ENCODE results near the gene BCL3. TPM values are rescaled to one million over a fixed set of nuclear protein-coding genes. Genes with fewer than 3 reads are reported as not detected.

BCL3 gene
- total and polyA plus RNA-seq, 10 of the 15 experiments (the other 5 are each of a cell fraction or from before 2014, with no cell fraction given): 0.55 to 22.7 (median 3.6) TPM

DNA sequence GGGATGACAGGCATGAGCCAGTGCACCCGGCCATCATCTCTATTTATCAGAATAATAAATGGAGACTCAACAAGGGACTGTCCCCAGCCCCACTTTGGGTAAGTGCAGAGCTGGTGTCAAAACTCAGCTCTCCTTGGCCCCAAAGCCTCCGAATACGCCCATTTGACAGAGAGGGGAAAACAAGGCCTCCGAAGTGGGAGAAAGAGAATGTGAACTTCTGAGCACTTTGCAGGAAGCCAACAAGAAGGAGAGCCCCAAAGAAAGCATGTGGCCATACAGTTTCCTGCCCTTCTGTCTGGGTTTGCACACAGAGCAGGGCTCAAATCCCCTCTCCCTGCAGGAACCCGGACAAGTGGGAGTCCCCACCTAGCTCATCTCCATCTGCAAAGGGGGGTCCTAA lies 48.0 kb upstream of the BCL3 start:
- ChIA-PET CTCF (no interaction called here), POLR2A (no interaction called here), RAD21 (ENCODE audit: unreplicated experiment) (no interaction called here), SMC1A (ENCODE audit: uncharacterized antibody, unreplicated experiment) (no interaction called here)
- no peak for ATAC-seq
- H2AFZ ChIP-seq (ENCODE audit: control insufficient read depth, low read depth, low read length): no peak overlapping the region
- no peak overlapping the region for H3K27ac ChIP-seq (ENCODE audit: control insufficient read depth, insufficient read depth)
- no peaks in the 10 kb centered on the region; the same call in 1 of the 2 replicates for H3K4me1 ChIP-seq (ENCODE audit: control insufficient read depth, insufficient read depth, low read length)
- H3K4me3 ChIP-seq: no peak overlapping the region
- in situ Hi-C loops (cut with MboI): no loop called here
- no TSS peak for BruUV-seq (replicated peaks)
- intact Hi-C loops (cut with micrococcal nuclease; ENCODE audit: unreplicated experiment): no loop called here
- H3K9me3 ChIP-seq (replicated peaks; ENCODE audit: control insufficient read depth, insufficient read depth, low read length): no peaks in the 10 kb centered on the region
- H3K36me3 ChIP-seq (ENCODE audit: control insufficient read depth in 2 of 2, insufficient read depth in 2 of 2, low read length in 1 of 2): no peaks in the 10 kb centered on the region
- no peaks in the 10 kb centered on the region for H4K20me1 ChIP-seq (ENCODE audit: control insufficient read depth, insufficient read depth)
- no peak for DNase-seq (ENCODE audit: low read depth, low spot score)
- no peak overlapping the region for H3K9ac ChIP-seq (ENCODE audit: control insufficient read depth, insufficient read depth, low read length)
- H3K79me2 ChIP-seq (ENCODE audit: control insufficient read depth, insufficient read depth, low read length): no peaks in the 10 kb centered on the region
- no peak overlapping the region for H3K4me2 ChIP-seq (ENCODE audit: control insufficient read depth, insufficient read depth)
- 29% methylated on average over 5 of the region's 5 CpGs for WGBS (ENCODE audit: insufficient coverage, insufficient replicate concordance, low lambda C conversion rate, missing lambda C conversion rate)
- FAIRE-seq: no peak
- no peaks in the 10 kb centered on the region; a peak in 1 of 4 replicates for H3K27me3 ChIP-seq (replicated peaks in 1 of 2; ENCODE audit: control insufficient read depth in 2 of 2, insufficient read depth in 2 of 2, low read length in 1 of 2)
- TF ChIP-seq, protein P1, sequence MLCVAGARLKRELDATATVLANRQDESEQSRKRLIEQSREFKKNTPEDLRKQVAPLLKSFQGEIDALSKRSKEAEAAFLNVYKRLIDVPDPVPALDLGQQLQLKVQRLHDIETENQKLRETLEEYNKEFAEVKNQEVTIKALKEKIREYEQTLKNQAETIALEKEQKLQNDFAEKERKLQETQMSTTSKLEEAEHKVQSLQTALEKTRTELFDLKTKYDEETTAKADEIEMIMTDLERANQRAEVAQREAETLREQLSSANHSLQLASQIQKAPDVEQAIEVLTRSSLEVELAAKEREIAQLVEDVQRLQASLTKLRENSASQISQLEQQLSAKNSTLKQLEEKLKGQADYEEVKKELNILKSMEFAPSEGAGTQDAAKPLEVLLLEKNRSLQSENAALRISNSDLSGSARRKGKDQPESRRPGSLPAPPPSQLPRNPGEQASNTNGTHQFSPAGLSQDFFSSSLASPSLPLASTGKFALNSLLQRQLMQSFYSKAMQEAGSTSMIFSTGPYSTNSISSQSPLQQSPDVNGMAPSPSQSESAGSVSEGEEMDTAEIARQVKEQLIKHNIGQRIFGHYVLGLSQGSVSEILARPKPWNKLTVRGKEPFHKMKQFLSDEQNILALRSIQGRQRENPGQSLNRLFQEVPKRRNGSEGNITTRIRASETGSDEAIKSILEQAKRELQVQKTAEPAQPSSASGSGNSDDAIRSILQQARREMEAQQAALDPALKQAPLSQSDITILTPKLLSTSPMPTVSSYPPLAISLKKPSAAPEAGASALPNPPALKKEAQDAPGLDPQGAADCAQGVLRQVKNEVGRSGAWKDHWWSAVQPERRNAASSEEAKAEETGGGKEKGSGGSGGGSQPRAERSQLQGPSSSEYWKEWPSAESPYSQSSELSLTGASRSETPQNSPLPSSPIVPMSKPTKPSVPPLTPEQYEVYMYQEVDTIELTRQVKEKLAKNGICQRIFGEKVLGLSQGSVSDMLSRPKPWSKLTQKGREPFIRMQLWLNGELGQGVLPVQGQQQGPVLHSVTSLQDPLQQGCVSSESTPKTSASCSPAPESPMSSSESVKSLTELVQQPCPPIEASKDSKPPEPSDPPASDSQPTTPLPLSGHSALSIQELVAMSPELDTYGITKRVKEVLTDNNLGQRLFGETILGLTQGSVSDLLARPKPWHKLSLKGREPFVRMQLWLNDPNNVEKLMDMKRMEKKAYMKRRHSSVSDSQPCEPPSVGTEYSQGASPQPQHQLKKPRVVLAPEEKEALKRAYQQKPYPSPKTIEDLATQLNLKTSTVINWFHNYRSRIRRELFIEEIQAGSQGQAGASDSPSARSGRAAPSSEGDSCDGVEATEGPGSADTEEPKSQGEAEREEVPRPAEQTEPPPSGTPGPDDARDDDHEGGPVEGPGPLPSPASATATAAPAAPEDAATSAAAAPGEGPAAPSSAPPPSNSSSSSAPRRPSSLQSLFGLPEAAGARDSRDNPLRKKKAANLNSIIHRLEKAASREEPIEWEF (IDR thresholded peaks at IDR 0.05; ENCODE audit: insufficient replicate concordance, low read depth, low read length): no peak
- TF ChIP-seq POLR2A (IDR thresholded peaks at IDR 0.05; ENCODE audit: low read depth, low read length): no peak
- TF ChIP-seq PAX8 (IDR thresholded peaks at IDR 0.05): no peak
- TF ChIP-seq POLR2AphosphoS2 (IDR thresholded peaks at IDR 0.05; ENCODE audit: low read depth, low read length): no peak
- TF ChIP-seq IKZF1 (conservative IDR thresholded peaks at IDR 0.05): no peak
- TF ChIP-seq STAT1 (conservative IDR thresholded peaks at IDR 0.05): no peak
- TF ChIP-seq HDAC2 (IDR thresholded peaks at IDR 0.05): no peak
- TF ChIP-seq NFYA (IDR thresholded peaks at IDR 0.05; ENCODE audit: borderline replicate concordance, low read depth, low read length): no peak
- no peak for TF ChIP-seq EGR1 (IDR thresholded peaks at IDR 0.05; ENCODE audit: borderline replicate concordance in 1 of 2, low read depth in 2 of 2, low read length in 2 of 2)
- no peak for TF ChIP-seq KDM1A (IDR thresholded peaks at IDR 0.05; ENCODE audit: borderline replicate concordance)
- no peak for TF ChIP-seq GABPA (IDR thresholded peaks at IDR 0.05; ENCODE audit: low read depth)
- no peak for TF ChIP-seq JUNB (IDR thresholded peaks at IDR 0.05)
- no peak for TF ChIP-seq LARP7 (IDR thresholded peaks at IDR 0.05)
- TF ChIP-seq, protein P2, sequence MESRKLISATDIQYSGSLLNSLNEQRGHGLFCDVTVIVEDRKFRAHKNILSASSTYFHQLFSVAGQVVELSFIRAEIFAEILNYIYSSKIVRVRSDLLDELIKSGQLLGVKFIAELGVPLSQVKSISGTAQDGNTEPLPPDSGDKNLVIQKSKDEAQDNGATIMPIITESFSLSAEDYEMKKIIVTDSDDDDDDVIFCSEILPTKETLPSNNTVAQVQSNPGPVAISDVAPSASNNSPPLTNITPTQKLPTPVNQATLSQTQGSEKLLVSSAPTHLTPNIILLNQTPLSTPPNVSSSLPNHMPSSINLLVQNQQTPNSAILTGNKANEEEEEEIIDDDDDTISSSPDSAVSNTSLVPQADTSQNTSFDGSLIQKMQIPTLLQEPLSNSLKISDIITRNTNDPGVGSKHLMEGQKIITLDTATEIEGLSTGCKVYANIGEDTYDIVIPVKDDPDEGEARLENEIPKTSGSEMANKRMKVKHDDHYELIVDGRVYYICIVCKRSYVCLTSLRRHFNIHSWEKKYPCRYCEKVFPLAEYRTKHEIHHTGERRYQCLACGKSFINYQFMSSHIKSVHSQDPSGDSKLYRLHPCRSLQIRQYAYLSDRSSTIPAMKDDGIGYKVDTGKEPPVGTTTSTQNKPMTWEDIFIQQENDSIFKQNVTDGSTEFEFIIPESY (IDR thresholded peaks at IDR 0.05): no peak
- no peak for TF ChIP-seq CBFB (IDR thresholded peaks at IDR 0.05; ENCODE audit: low read depth)
- no peak for TF ChIP-seq ZBED1 (IDR thresholded peaks at IDR 0.05; ENCODE audit: borderline replicate concordance)
- TF ChIP-seq TBL1XR1 (IDR thresholded peaks at IDR 0.05; ENCODE audit: low read depth, low read length): no peak
- no peak for TF ChIP-seq ATF7 (IDR thresholded peaks at IDR 0.05; ENCODE audit: low read depth)
